GM10248 (cell line): ENCODE measurements around the gene RANBP9.

Source experiments
- CTCF ChIA-PET: fragments of 300-600 bp; sonication (Branson Sonifier 250); formaldehyde crosslinking; extraction: SDS; loops from one replicate; lab custom pipeline; 2021; ENCODE audit warnings: antibody characterized with exemption; lab: Yijun Ruan, JAX
- POLR2A ChIA-PET: fragments of 350-650 bp; sonication (Branson Sonifier 250); formaldehyde crosslinking; extraction: SDS; loops from one replicate; lab custom pipeline; 2020; ENCODE audit warnings: antibody characterized with exemption; lab: Yijun Ruan, JAX
- DNase-seq: peaks from one replicate; pipeline ENCODE4 v3.0.0; 2012; ENCODE audit errors: extremely low spot score
- CTCF ChIP-seq: IDR thresholded peaks from 2 replicates; pipeline ENCODE4 v1.5.1; 2012; ENCODE audit warnings: mild to moderate bottlenecking, low read depth; ENCODE audit errors: extremely low read depth, missing control alignments, control extremely low read depth

RANBP9 gene

GRCh38 chr6:13572951-13573654 lies 138.5 kb downstream of the RANBP9 start:
- DNase-seq, result no peak
- CTCF ChIA-PET, result interaction anchor here (0.7 to 2.5 kb wide), 7 partner anchors 10 to 236 kb away, joined by 3 to 13 read pairs (median 4); partner anchors contain the start of genes GFOD1 and NOL7
- no peak for TF ChIP-seq CTCF
- POLR2A ChIA-PET, result no interaction called here

- POLR2A ChIA-PET, result no interaction called here
- DNase-seq, result no peak
- CTCF ChIA-PET, result interaction anchor here (1.1 to 2.4 kb wide), 4 partner anchors 9 to 235 kb away, joined by 3 to 13 read pairs (median 3); partner anchors contain the start of gene GFOD1
- TF ChIP-seq CTCF, result no peak
Observed at GRCh38 chr6:13572240-13572639, 139.4 kb downstream of the RANBP9 start.
